GM19099 (cell line): ENCODE results near the gene HPSE.

Experiments
- POLR2A ChIP-seq: IDR thresholded peaks from 3 replicates; pipeline ENCODE4 v1.6.1; 2011; ENCODE audit warnings: low read depth; ENCODE audit not compliant: insufficient read length; ENCODE audit errors: extremely low read depth

The HPSE gene

GRCh38 chr4:83247415-83248357 is 87.0 kb downstream of the HPSE start:
- TF ChIP-seq POLR2A: no peak
